A549 (cell line): ENCODE data around the gene ARID1B.

Experiments
- CTCF ChIP-seq: fragments of >200 bp; sonication (Bioruptor Twin); formaldehyde crosslinking; IDR thresholded peaks from 3 replicates; pipeline ENCODE4 v1.5.1; 2016
- HOXA7 ChIP-seq: fragments of 250-450 bp; sonication (Bioruptor Pico); IDR thresholded peaks from 2 replicates; pipeline ENCODE4 v1.5.0; 2020; ENCODE audit warnings: mild to moderate bottlenecking, moderate library complexity
- KDM1A ChIP-seq: fragments of 200-600 bp; sonication (generic); IDR thresholded peaks from 2 replicates; pipeline ENCODE4 v1.6.1; 2016; ENCODE audit warnings: low read depth, mild to moderate bottlenecking
- POLR2A ChIP-seq: IDR thresholded peaks from 2 replicates; pipeline ENCODE4 v1.6.1; 2012; ENCODE audit warnings: mild to moderate bottlenecking, low read length
- RCOR1 ChIP-seq: fragments of 150-350 bp; IDR thresholded peaks from 2 replicates; pipeline ENCODE4 v1.6.1; 2014; ENCODE audit warnings: antibody characterized with exemption, low read length, low read depth
- SMC3 ChIP-seq: fragments of >200 bp; sonication (Bioruptor Twin); formaldehyde crosslinking; IDR thresholded peaks from 3 replicates; pipeline ENCODE4 v1.6.1; 2018; ENCODE audit warnings: inconsistent platforms
- TF ChIP-seq, protein P1 (sequence below): IDR thresholded peaks from 2 replicates; pipeline ENCODE4 v1.6.1; 2012
- TF ChIP-seq, protein P2 (sequence below): fragments of >200 bp; sonication (Bioruptor Twin); formaldehyde crosslinking; IDR thresholded peaks from 3 replicates; pipeline ENCODE4 v1.6.1; 2016

GRCh38 chr6:157236040-157236725 lies 459.0 kb downstream of the ARID1B start:
- no peak for TF ChIP-seq SMC3
- TF ChIP-seq CTCF = no peak
- TF ChIP-seq, protein P1, sequence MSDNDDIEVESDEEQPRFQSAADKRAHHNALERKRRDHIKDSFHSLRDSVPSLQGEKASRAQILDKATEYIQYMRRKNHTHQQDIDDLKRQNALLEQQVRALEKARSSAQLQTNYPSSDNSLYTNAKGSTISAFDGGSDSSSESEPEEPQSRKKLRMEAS = no peak
- TF ChIP-seq, protein P2, sequence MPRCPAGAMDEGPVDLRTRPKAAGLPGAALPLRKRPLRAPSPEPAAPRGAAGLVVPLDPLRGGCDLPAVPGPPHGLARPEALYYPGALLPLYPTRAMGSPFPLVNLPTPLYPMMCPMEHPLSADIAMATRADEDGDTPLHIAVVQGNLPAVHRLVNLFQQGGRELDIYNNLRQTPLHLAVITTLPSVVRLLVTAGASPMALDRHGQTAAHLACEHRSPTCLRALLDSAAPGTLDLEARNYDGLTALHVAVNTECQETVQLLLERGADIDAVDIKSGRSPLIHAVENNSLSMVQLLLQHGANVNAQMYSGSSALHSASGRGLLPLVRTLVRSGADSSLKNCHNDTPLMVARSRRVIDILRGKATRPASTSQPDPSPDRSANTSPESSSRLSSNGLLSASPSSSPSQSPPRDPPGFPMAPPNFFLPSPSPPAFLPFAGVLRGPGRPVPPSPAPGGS = no peak
- TF ChIP-seq RCOR1 = no peak
- no peak for TF ChIP-seq HOXA7 (CRISPR knock-in tag)
- no peak for TF ChIP-seq POLR2A
- TF ChIP-seq KDM1A = no peak
